GM23248 (cell line): ENCODE data around the gene MRPL23.

Experiments used
- EZH2 ChIP-seq: fragments of 200-600 bp; sonication (generic); IDR thresholded peaks from 2 replicates; pipeline ENCODE4 v1.6.1; 2018; ENCODE audit warnings: antibody characterized with exemption, mild to moderate bottlenecking; ENCODE audit not compliant: insufficient read depth, poor library complexity, severe bottlenecking
- EZH2phosphoT487 ChIP-seq: fragments of 200-600 bp; sonication (generic); IDR thresholded peaks from 2 replicates; pipeline ENCODE4 v1.6.1; 2018; ENCODE audit warnings: antibody characterized with exemption, moderate library complexity, mild to moderate bottlenecking, low read depth; ENCODE audit not compliant: insufficient read depth

GRCh38 chr11:1924181-1924580 lies 23.0 kb upstream of the MRPL23 start:
- no peak for TF ChIP-seq EZH2
- no peak for TF ChIP-seq EZH2phosphoT487
